ENCODE results near the gene FCRLA. TPM values are rescaled to one million over a fixed set of nuclear protein-coding genes. Genes with fewer than 3 reads are reported as not detected.
"Not testable (repeated sequence)": the region's sequence is repeated elsewhere in the genome, so short reads cannot be mapped to it uniquely, and the experiment has no call there.

The FCRLA gene
- not detected for total RNA-seq

DNA sequence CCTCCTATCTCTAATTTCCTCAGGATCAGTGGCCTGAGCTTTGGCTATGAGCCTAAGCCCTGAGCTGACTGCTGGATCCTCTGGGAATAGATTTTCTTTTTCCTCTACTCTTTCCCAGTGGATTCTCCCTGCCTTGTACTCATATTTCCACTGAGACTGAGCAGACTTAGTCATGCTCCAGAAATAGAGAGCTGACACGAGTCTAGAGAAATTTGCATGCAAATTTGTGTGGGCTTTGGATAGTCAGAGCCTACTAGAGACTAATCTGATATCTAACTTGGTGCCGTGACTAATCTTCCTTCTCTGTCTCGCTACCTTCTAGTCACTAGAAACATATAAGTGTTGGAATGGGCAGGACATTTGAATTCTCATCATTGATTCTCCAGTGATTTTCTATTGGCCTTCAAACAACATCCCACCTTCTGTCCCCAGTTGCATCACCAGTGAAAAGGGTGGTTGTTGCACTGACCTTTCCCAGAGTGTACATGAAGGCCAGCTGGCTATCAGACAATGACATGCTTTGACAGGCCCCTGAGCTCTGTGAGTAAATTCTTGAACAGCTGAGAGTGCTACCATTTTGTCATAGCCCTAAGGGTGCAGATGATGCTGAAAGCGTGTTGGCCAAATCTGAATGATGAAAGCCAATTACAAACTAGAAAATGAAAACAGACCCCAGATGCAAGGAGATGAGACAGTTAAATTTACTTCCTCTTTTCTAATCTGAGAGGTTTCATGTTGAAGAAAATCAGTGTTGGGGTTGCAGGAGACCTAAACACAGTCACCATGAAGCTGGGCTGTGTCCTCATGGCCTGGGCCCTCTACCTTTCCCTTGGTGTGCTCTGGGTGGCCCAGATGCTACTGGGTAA lies at the start of gene FCRLA:
Gene FCRLA, plus strand, starts transcription at position 748 of the 866 bp plus-strand sequence. Its CDS starts 36 bp downstream, at position 784.
- POLR2A ChIA-PET, result no interaction called here
- Mint-ChIP-seq H3K36me3 (ENCODE audit: low read depth) (no peaks in the 10 kb centered on the region), H3K27me3 (peaks cover 22% of the 10 kb centered on the region), H3K4me3 (no peak within 1 kb of the TSS), H3K27ac (no peak within 1 kb of the TSS), H3K4me1 (no peaks in the 10 kb centered on the region), H3K9me3 (no peaks in the 10 kb centered on the region)
- DNase-seq, result no peak
- CTCF ChIA-PET, result interaction anchor here (1.0 to 2.5 kb wide), 2 partner anchors 9 to 29 kb away, joined by 3 to 8 read pairs; no protein-coding TSS in a partner anchor

- DNase-seq; H3K27ac Mint-ChIP-seq; H3K4me1 Mint-ChIP-seq; H3K9me3 Mint-ChIP-seq; POLR2A ChIA-PET; CTCF ChIA-PET; H3K4me3 Mint-ChIP-seq; H3K27me3 Mint-ChIP-seq; H3K36me3 Mint-ChIP-seq (ENCODE audit: low read depth): not testable (repeated sequence)
These were observed 48.5 kb upstream of the FCRLA start for GRCh38 chr1:161658524-161658923.

GRCh38 chr1:161661660-161662311 lies 45.2 kb upstream of the FCRLA start:
- H3K27ac Mint-ChIP-seq; H3K9me3 Mint-ChIP-seq; H3K36me3 Mint-ChIP-seq (ENCODE audit: low read depth); H3K27me3 Mint-ChIP-seq; H3K4me3 Mint-ChIP-seq; H3K4me1 Mint-ChIP-seq; POLR2A ChIA-PET; CTCF ChIA-PET; DNase-seq: not testable (repeated sequence)

DNA sequence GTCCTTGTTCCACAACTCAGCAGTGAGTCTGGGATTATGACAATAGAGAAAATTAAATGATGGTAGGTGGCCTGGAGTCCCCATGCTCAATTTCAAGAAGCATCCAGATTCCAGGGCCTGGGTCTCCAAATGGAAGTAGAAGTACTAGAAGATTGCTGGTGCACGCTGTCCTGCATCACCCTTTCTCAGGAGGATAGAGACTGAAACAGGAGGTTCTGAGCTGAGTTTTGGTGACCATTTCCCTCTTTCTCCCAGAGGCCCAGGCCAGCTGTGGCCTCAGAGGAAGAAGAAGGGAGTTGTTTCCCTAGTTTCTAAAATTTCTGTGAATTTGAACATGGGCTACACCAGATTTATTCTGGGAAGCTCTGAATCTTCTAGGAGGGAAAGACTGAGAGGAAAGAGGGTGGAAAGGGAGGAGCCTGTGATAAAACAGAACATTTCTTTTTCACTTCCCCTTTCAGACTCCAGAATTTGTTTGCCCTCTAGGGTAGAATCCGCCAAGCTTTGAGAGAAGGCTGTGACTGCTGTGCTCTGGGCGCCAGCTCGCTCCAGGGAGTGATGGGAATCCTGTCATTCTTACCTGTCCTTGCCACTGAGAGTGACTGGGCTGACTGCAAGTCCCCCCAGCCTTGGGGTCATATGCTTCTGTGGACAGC lies 44.2 kb upstream of the FCRLA start, which contains the start of gene FCGR2B:
Gene FCGR2B, plus strand, starts transcription at position 460 of the 656 bp plus-strand sequence. Its CDS starts 99 bp downstream, at position 559.
- H3K9me3 Mint-ChIP-seq; POLR2A ChIA-PET; CTCF ChIA-PET; H3K27me3 Mint-ChIP-seq; DNase-seq; H3K4me1 Mint-ChIP-seq; H3K27ac Mint-ChIP-seq; H3K4me3 Mint-ChIP-seq; H3K36me3 Mint-ChIP-seq (ENCODE audit: low read depth): not testable (repeated sequence)

- POLR2A ChIA-PET; H3K27ac Mint-ChIP-seq; H3K4me1 Mint-ChIP-seq; H3K4me3 Mint-ChIP-seq; DNase-seq; H3K9me3 Mint-ChIP-seq; H3K27me3 Mint-ChIP-seq; H3K36me3 Mint-ChIP-seq (ENCODE audit: low read depth); CTCF ChIA-PET: not testable (repeated sequence)
These were observed 43.5 kb upstream of the FCRLA start for GRCh38 chr1:161663569-161663968.

GRCh38 chr1:161664689-161665088 lies 42.3 kb upstream of the FCRLA start:
- CTCF ChIA-PET; POLR2A ChIA-PET; H3K4me1 Mint-ChIP-seq; H3K9me3 Mint-ChIP-seq; H3K4me3 Mint-ChIP-seq; H3K27me3 Mint-ChIP-seq; DNase-seq; H3K36me3 Mint-ChIP-seq (ENCODE audit: low read depth); H3K27ac Mint-ChIP-seq: not testable (repeated sequence)

- H3K27ac Mint-ChIP-seq; POLR2A ChIA-PET; H3K9me3 Mint-ChIP-seq; H3K27me3 Mint-ChIP-seq; H3K4me1 Mint-ChIP-seq; DNase-seq; CTCF ChIA-PET; H3K36me3 Mint-ChIP-seq (ENCODE audit: low read depth); H3K4me3 Mint-ChIP-seq: not testable (repeated sequence)
These were observed 35.7 kb upstream of the FCRLA start for GRCh38 chr1:161671045-161672020.

DNA sequence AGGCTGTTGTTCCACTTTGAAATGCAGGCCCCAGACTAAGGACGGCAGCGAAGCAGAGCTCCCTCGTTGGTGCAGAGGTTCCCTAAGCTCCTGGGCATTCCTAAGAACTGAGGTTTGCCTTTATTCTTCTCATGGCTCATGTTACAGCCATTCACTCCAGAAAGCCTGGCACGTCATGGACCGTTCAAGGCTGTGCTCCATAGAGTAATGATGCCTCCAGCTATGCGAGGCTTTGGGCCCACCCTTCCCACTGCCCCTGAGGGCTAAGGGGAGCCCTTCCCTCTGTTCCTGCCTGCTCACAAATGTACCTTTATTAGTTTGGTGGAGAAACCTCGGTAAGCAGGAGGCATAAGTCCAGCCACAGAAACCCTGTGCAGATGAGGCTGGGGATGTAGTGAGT lies 33.6 kb upstream of the FCRLA start:
- H3K4me3 Mint-ChIP-seq; H3K4me1 Mint-ChIP-seq; H3K27ac Mint-ChIP-seq; H3K27me3 Mint-ChIP-seq; POLR2A ChIA-PET; H3K9me3 Mint-ChIP-seq; CTCF ChIA-PET; DNase-seq; H3K36me3 Mint-ChIP-seq (ENCODE audit: low read depth): not testable (repeated sequence)

DNA sequence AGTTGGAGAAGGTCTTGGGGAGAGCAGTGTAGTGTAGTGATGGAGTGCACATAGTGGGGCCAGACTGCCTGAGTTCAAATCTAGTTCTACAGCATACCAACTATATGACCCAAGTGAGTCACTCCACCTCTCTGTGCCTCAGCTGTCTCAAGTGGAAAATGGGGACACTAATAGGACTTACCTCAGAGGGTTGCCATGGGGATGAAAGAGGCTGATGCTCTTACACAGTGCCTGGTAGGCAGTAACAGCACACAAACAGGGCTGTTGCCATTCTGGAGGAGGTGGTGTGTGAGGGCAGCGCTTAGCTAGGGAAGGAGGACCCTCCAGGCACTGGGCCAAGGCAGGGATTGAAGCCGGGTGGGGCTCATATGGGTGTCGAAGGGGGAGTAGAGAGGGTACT lies 32.6 kb upstream of the FCRLA start:
- H3K36me3 Mint-ChIP-seq (ENCODE audit: low read depth); CTCF ChIA-PET; H3K27ac Mint-ChIP-seq; H3K4me1 Mint-ChIP-seq; H3K27me3 Mint-ChIP-seq; H3K4me3 Mint-ChIP-seq; DNase-seq; POLR2A ChIA-PET; H3K9me3 Mint-ChIP-seq: not testable (repeated sequence)

GRCh38 chr1:161674908-161675307 lies 32.1 kb upstream of the FCRLA start:
- H3K36me3 Mint-ChIP-seq (ENCODE audit: low read depth); H3K9me3 Mint-ChIP-seq; POLR2A ChIA-PET: not testable (repeated sequence)

GRCh38 chr1:161676441-161676840 lies 30.6 kb upstream of the FCRLA start:
- Mint-ChIP-seq H3K9me3 (no peaks in the 10 kb centered on the region), H3K27me3 (peaks cover 8% of the 10 kb centered on the region), H3K36me3 (ENCODE audit: low read depth) (no peaks in the 10 kb centered on the region), H3K27ac (no peak overlapping the region), H3K4me1 (no peaks in the 10 kb centered on the region), H3K4me3 (no peak overlapping the region)
- POLR2A ChIA-PET, result no interaction called here
- CTCF ChIA-PET, result interaction anchor here (1.0 kb wide), 1 partner anchor 54 kb away, joined by 3 read pairs; no protein-coding TSS in a partner anchor
- DNase-seq, result no peak

More at GRCh38 chr1:161674908-161675307, 32.1 kb upstream of the FCRLA start:
- CTCF ChIA-PET, H3K27me3 Mint-ChIP-seq, H3K4me3 Mint-ChIP-seq, H3K4me1 Mint-ChIP-seq, DNase-seq, H3K27ac Mint-ChIP-seq: not testable (repeated sequence)

DNA sequence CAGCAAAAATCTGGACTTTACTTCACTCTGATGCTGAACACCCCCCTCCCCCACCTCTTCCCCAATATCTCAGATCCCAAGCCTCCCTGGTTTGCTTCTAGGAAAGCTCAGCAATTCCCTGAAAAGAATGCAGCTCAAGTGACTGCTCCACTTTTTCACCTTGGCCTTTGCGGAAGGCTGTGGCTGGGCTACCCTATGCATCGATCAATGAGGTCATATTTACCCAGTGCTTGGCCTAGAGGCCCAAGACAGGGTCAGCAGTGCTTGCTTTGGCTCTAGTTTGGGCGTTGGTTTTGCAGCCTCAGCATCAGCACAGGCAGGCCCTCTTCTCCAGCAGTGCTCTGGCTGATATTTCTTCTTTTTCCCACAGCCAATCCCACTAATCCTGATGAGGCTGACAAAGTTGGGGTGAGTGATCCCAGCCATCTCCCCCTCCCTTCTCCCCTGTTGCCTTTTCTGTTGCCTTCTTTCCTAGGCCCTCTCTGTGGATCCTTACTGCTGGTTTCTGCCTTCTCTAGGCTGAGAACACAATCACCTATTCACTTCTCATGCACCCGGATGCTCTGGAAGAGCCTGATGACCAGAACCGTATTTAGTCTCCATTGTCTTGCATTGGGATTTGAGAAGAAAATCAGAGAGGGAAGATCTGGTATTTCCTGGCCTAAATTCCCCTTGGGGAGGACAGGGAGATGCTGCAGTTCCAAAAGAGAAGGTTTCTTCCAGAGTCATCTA lies 29.9 kb upstream of the FCRLA start:
- peaks cover 13% of the 10 kb centered on the region for H3K27me3 Mint-ChIP-seq
- H3K36me3 Mint-ChIP-seq (ENCODE audit: low read depth), result no peaks in the 10 kb centered on the region
- H3K27ac Mint-ChIP-seq, result no peak overlapping the region
- POLR2A ChIA-PET, result no interaction called here
- DNase-seq, result no peak
- no peak overlapping the region for H3K4me3 Mint-ChIP-seq
- no peaks in the 10 kb centered on the region for H3K4me1 Mint-ChIP-seq
- CTCF ChIA-PET, result interaction anchor here (1.0 kb wide), 1 partner anchor 53 kb away, joined by 3 read pairs; no protein-coding TSS in a partner anchor
- H3K9me3 Mint-ChIP-seq, result no peaks in the 10 kb centered on the region
